RWPE2 (cell line): ENCODE results near the gene EFCAB9.

Experiments
- ATAC-seq: fragments of 200-7000 bp; cut with Tn5 transposase; 3 replicates; pipeline ENCODE4 v1.9.1; 2021; ENCODE audit warnings: low read depth
- DNase-seq: peaks from one replicate; pipeline ENCODE4 v3.0.0-alpha.2; 2020; ENCODE audit warnings: low spot score
- H3K27ac ChIP-seq: fragments of 450-650 bp; 2 replicates; pipeline ENCODE4 v1.5.1; 2017; ENCODE audit warnings: mild to moderate bottlenecking; ENCODE audit not compliant: poor library complexity, severe bottlenecking
- H3K27me3 ChIP-seq: fragments of 250-450 bp; sonication (Bioruptor Pico); 2 replicates; pipeline ENCODE4 v1.5.1; 2021; ENCODE audit warnings: mild to moderate bottlenecking, moderate library complexity; ENCODE audit not compliant: insufficient read depth, poor library complexity, severe bottlenecking
- H3K36me3 ChIP-seq: fragments of 250-450 bp; sonication (Bioruptor Pico); 2 replicates; pipeline ENCODE4 v1.5.1; 2020; ENCODE audit warnings: low read depth, mild to moderate bottlenecking, moderate library complexity
- H3K4me1 ChIP-seq: fragments of 250-450 bp; sonication (Bioruptor Pico); 2 replicates; pipeline ENCODE4 v1.5.1; 2021; ENCODE audit warnings: mild to moderate bottlenecking, moderate library complexity; ENCODE audit not compliant: insufficient read depth, poor library complexity, severe bottlenecking
- H3K4me3 ChIP-seq: fragments of 250-450 bp; sonication (Bioruptor Pico); 2 replicates; pipeline ENCODE4 v1.5.1; 2021; ENCODE audit warnings: mild to moderate bottlenecking, moderate library complexity; ENCODE audit not compliant: severe bottlenecking
- H3K9me3 ChIP-seq: fragments of 250-450 bp; sonication (Bioruptor Pico); 2 replicates; pipeline ENCODE4 v1.5.1; 2021; ENCODE audit warnings: mild to moderate bottlenecking, moderate library complexity; ENCODE audit not compliant: severe bottlenecking
- TF ChIP-seq, protein P1 (sequence below): fragments of 450-650 bp; IDR thresholded peaks from one replicate; pipeline ENCODE4 v1.5.1; 2017; ENCODE audit warnings: mild to moderate bottlenecking, moderate library complexity; ENCODE audit not compliant: poor library complexity, severe bottlenecking

EFCAB9 gene

DNA sequence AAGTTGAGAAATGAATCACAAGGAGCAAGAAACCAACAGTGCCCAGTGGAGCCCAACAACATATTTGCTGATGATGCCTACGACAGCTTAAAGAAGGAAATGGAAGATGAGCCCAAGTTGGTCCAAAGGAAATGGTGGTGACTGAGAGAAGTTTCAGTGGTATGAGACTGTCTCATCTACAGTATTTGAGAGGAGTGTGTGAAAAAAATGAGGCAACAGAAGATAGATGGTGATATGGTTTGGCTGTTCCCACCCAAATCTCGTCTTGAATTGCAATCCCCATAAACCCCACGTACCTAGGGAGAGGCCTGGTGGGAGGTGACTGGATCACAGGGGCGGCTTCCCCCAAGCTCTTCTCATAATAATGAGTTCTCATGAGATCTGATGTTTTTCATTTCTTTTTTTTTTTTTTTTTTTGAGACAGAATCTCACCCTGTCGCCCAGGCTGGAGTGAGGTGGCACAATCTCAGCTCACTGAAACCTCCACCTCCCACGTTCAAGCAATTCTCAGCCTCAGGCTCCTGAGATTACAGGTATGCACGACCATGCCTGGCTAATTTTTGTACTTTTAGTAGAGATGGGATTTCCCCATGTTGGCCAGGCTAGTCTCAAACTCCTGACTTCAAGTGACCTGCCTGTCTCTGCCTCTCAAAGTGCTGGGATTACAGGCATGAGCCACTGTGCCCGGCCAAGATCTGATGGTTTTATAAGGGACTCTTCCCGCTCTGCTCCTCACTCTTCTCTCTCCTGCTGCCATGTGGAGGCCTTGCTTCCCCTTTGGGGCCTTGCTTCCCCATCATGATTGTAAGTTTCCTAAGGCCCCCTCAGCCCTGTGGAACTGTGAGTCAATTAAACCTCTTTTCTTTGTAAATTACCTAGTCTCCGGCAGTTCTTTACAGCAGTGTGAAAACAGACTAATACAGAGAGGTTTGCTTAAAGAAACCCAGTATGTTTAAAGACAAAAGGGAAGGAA is 30.2 kb downstream of the EFCAB9 start:
- Histone ChIP-seq H3K27ac (no peak overlapping the region), H3K36me3 (peaks cover 46% of the 10 kb centered on the region), H3K9me3 (peaks cover under 1% of the 10 kb centered on the region), H3K4me3 (no peak overlapping the region), H3K4me1 (no peaks in the 10 kb centered on the region), H3K27me3 (no peaks in the 10 kb centered on the region)
- DNase-seq (no peak), ATAC-seq (no peak; the same call in 2 of the 3 replicates)
- TF ChIP-seq, protein P1, sequence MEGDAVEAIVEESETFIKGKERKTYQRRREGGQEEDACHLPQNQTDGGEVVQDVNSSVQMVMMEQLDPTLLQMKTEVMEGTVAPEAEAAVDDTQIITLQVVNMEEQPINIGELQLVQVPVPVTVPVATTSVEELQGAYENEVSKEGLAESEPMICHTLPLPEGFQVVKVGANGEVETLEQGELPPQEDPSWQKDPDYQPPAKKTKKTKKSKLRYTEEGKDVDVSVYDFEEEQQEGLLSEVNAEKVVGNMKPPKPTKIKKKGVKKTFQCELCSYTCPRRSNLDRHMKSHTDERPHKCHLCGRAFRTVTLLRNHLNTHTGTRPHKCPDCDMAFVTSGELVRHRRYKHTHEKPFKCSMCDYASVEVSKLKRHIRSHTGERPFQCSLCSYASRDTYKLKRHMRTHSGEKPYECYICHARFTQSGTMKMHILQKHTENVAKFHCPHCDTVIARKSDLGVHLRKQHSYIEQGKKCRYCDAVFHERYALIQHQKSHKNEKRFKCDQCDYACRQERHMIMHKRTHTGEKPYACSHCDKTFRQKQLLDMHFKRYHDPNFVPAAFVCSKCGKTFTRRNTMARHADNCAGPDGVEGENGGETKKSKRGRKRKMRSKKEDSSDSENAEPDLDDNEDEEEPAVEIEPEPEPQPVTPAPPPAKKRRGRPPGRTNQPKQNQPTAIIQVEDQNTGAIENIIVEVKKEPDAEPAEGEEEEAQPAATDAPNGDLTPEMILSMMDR: no peak

DNA sequence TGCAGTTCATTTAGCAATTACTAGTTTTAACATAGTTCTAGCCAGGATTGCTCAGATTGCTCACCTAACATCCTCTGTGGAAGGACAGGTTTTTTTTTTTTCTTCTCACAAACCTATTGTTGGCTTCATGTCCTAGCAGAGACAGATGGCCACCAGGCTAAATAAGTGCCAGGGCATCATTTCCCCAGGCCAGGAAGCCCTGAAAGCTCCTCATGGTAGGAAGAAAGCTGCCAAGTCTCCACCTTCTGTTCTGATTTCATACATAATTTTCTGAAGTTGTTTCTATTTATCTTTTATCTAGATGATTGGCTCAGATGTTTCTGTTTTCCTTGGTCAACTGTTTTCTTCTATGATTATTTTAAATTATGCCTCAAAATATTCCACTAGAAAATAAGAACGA is 31.0 kb downstream of the EFCAB9 start:
- no peak for DNase-seq
- ATAC-seq: no peak

DNA sequence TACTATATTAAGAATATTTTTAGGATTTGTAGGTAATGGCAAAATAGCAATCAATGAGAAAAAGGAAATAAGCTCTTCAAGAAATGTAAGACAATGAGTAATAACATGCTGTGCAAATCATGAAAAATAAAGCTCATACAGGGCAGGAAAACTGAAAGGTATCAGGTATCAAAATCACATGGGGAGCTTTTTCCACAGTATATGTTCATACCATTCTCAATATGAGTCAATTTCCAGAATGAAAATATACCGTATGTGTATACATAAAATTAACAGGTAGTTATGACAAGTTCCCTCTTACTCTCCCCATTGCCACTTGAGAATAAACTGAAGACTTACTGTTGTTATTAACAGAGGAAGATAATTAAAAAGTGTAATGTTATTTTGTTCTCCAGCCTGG is 35.9 kb downstream of the EFCAB9 start:
- no peak for DNase-seq
- Histone ChIP-seq H3K27me3 (no peaks in the 10 kb centered on the region), H3K4me1 (no peaks in the 10 kb centered on the region), H3K27ac (no peak overlapping the region), H3K4me3 (no peak overlapping the region), H3K9me3 (no peaks in the 10 kb centered on the region), H3K36me3 (peaks cover 52% of the 10 kb centered on the region)
- TF ChIP-seq, protein P1: no peak
- ATAC-seq: no peak

More for the DNA sequence above, 31.0 kb downstream of the EFCAB9 start:
- Histone ChIP-seq H3K27ac (no peak overlapping the region), H3K27me3 (no peaks in the 10 kb centered on the region), H3K36me3 (peaks cover 44% of the 10 kb centered on the region), H3K4me1 (no peaks in the 10 kb centered on the region), H3K9me3 (no peaks in the 10 kb centered on the region), H3K4me3 (no peak overlapping the region)
- TF ChIP-seq, protein P1: no peak

DNA sequence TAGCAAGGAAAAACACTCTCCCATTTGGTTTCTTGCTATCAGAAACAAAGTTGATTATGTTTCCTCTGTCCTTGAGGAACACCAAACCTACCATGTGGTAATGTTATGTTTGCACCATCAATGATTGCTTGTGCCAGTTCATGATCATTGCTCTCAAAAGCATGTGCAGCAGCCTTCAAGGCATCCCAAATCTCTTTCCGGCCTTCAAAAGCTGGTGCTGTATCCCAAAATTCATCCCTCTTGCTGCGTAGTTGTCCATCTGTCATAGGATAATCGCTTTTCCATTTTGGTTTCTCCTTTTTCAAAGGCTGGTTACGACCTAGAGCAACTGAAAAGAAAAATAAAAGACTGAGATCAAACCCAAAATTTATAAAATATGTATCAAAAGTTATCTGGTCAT is 40.1 kb downstream of the EFCAB9 start:
- Histone ChIP-seq H3K36me3 (peaks cover 34% of the 10 kb centered on the region), H3K27ac (no peak overlapping the region), H3K4me1 (no peaks in the 10 kb centered on the region), H3K9me3 (no peaks in the 10 kb centered on the region), H3K27me3 (no peaks in the 10 kb centered on the region), H3K4me3 (no peak overlapping the region)
- TF ChIP-seq, protein P1: no peak
- DNase-seq (no peak), ATAC-seq (no peak)
